Loucy (cell line): Measurements from ENCODE around the gene PPARA.

Source experiments
- CTCF ChIP-seq: fragments of 200-600 bp; sonication (generic); conservative IDR thresholded peaks from 2 replicates; pipeline ENCODE4 v1.5.1; 2014; ENCODE audit warnings: mild to moderate bottlenecking, antibody characterized with exemption, low read length
- EZH2phosphoT487 ChIP-seq: fragments of 200-600 bp; IDR thresholded peaks from 2 replicates; pipeline ENCODE4 v1.6.1; 2018; ENCODE audit warnings: antibody characterized with exemption, mild to moderate bottlenecking, moderate library complexity, borderline replicate concordance

- TF ChIP-seq CTCF = no peak
- no peak for TF ChIP-seq EZH2phosphoT487
Observed at GRCh38 chr22:46142548-46143490, 7.5 kb upstream of the PPARA start.
